ENCODE results near the gene FRMD5.
A peak's percentile ranks its signal among the peaks of the same experiment; 100 is the strongest.
"Not testable (repeated sequence)": the region's sequence is repeated elsewhere in the genome, so short reads cannot be mapped to it uniquely, and the experiment has no call there.

FRMD5 gene

GRCh38 chr15:44195151-44195740 lies at the start of gene FRMD5:
TSS of gene FRMD5 (minus strand) at chr15:44195271.
- peak; percentile 71 for DNase-seq

GRCh38 chr15:44243829-44244228 lies 48.8 kb upstream of the FRMD5 start:
- no peak for DNase-seq

DNA sequence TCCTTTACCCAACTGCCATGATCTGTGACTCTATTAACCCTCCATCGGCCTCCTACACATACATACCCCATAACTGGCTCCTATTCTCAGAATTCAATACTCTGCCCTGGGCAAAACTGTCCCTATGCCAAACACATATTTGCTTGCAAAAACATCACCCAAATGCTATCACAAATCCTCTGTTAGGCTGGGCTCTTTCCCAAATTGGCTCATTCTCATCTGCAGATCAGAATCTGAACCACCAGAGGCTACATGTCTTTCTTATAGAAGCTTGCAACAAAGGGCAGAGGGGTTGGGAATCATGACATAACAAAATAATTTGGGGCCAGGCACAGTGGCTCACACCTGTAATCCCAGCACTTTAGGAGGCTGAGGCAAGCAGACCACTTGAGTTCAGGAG lies 48.1 kb upstream of the FRMD5 start:
- no peak for DNase-seq

DNA sequence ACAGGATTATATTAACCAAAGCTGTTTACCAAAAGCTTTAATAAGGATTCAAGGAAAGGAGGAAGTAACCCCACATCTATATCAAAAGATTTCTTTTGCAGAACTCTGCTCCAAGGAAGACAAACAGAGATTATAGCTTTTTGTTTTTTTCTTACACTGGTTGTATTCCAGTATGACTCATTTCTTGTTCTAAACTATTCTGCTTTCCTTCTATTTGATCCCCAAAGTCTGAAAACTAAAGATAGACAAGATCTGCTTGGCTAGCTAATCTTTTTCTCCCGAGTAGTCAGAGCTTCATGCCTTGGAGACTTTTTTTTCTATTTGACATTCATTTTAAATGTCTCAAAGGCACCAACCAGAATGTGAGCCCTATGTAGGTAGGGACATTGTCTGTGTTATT lies 36.8 kb upstream of the FRMD5 start:
- DNase-seq: no peak

DNA sequence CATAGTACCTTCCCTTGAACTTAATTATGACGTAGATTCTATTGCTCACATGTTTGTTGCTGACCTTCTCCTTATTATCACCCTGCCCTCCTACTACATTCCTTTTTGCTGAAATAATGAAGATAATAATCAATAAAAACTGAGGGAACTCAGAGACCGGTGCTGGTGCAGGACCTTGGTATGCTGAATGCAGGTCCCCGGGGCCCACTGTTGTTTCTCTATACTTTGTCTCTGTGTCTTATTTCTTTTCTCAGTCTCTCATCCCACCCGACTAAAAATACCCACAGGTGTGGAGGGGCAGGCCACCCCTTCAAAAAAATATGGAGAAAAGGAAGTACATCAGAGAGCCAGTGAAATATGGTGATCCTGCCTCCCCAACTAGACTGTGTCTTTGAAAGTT lies 34.2 kb upstream of the FRMD5 start:
- not testable (repeated sequence) for DNase-seq

DNA sequence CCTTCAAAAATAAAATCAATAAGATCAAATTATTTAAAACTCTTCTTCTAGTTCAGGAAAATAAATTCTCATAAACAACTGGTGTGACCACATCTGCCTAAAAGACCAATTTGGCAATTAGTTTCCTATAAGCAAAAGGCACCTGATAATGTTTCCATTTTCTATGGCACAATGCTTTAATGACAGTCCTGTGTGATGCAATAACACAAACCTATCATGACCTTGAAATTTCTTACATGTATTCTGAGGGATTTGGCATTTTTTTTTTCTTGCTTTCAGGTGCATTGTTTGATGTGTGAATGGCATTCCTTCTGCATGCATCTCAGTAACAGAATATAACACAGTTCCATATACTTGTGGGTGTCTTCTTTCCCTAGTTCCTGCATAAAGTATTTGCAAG lies 32.5 kb upstream of the FRMD5 start:
- no peak for DNase-seq

DNA sequence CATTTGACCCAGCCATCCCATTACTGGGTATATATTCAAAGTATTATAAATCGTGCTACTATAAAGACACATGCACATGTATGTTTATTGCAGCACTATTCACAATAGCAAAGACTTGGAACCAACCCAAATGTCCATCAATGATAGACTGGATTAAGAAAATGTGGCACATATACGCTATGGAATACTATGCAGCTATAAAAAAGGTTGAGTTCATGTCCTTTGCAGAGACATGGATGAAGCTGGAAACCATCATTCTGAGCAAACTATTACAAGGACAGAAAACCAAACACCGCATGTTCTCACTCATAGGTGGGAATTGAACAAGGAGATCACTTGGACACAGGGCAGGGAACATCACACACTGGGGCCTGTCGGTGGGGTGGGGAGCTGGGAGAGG lies 31.9 kb upstream of the FRMD5 start:
- not testable (repeated sequence) for DNase-seq

- no peak for DNase-seq
These were observed 27.4 kb upstream of the FRMD5 start for GRCh38 chr15:44222478-44222877.

DNA sequence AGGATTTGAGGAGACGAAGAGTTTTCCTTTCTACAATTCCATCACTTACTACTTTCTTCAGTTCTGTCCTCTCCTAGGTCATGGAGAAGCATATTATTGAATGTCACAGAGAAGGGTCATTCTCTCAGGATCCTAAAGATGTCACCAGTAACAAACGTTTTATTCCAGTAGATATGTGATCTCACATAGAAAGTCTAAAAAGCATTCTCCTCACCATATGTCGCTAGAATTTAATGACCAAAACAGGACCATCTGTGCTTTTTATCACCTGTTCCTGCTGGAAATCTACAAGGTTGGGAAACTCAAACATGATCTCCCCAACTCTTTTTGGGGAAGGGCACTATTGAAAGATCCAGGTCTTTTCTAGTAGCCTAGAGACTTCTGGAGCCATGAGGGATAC lies 24.0 kb upstream of the FRMD5 start:
- no peak for DNase-seq

- no peak for DNase-seq
These were observed 21.9 kb upstream of the FRMD5 start for GRCh38 chr15:44216958-44217357.

DNA sequence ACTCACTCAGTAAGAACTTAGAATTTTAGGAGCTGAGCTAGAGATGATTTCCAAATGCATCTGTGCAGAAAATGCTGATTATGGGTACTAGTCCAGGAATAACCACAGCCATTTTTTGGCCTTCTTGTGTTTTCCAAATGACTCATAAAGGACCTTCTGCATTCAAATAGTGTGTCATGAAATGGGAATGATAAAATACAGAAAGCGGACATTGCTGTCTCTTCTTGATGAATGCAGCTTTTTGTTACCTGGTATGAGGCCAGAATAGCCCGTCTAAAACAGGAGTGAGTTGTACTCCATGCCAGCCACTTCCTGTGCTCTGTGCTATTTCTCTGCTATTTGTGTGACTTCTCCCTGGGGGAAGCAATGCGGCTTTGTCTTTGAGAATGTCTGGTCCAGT lies 20.5 kb upstream of the FRMD5 start:
- no peak for DNase-seq

- no peak for DNase-seq
These were observed 13.9 kb upstream of the FRMD5 start for GRCh38 chr15:44208956-44209355.

- DNase-seq: no peak
These were observed 12.6 kb upstream of the FRMD5 start for GRCh38 chr15:44207643-44208042.

- DNase-seq: no peak
These were observed 4.3 kb upstream of the FRMD5 start for GRCh38 chr15:44199393-44199792.

- DNase-seq: peak; percentile 71
These were observed 534 bp downstream of the FRMD5 start for GRCh38 chr15:44194323-44195150.

DNA sequence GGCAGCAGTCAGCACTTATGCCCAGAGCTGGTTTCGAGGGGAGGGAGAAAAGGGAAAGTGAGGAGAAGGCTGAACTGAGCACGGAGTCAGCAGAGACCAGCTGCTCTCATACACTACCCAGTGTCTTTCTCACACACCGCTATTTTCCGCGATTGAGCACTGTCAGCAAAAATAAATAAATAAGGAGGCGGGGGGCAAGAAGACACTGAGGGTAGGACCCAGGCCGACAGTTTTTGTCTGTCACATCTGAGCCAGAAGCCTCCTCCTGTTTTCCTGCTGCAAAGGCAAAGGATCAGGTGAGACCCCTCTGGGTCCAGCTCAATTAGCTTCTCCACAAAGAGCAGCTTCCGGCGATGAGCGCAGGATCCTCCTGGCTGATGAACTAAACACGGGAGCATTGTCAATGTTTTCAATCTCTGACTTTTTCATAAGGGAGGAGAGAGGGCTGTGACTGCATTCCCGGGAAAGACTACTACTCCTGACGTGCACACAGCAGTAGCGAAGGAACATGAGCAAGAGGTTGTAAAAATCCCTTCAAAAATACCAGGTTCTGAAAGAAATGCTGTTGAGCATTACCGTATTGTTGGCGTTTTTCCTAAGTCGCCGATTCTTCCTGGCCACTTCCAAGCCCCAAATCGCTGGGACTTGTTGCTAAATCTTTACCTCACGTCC lies 1.3 kb downstream of the FRMD5 start:
- no peak for DNase-seq

DNA sequence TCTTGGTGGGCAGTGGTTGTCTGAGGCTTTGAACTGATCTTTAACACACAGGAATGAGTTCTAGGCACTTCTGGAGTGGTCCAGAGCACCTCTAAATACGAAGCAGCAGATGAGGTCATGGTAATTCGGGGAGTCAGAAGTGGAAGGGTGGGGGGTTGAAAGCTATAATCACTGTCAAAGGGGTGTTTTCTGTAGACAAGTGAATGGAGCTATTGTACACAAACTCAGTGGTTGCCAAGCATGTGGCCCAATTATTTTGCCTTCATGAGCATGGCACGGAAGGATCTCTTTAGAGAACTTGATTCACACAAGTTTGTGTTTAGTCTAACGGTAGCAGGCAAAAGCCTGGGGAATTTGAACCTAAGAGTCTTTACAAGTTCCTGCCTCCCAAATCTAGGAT lies 6.3 kb downstream of the FRMD5 start:
- DNase-seq: no peak

- DNase-seq: no peak
These were observed 8.4 kb downstream of the FRMD5 start for GRCh38 chr15:44186705-44187104.

DNA sequence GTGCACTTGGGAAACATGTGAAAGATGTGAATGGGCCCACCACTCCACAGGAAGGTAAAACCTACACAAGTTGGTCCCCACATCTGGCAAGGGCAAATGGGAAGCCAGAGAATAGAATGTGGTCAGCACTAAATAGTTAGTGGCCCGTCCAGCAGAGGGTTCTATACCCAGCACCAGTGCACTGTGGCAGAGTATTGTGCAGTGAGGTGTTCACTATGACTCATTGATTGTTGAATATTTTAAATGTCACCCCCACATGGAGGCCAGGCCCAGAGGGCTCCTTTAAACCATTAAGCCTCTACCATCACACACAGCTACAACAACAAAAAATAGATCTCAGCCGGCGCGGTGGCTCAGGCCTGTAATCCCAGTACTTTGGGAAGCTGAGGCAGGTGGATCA lies 11.7 kb downstream of the FRMD5 start:
- no peak for DNase-seq

DNA sequence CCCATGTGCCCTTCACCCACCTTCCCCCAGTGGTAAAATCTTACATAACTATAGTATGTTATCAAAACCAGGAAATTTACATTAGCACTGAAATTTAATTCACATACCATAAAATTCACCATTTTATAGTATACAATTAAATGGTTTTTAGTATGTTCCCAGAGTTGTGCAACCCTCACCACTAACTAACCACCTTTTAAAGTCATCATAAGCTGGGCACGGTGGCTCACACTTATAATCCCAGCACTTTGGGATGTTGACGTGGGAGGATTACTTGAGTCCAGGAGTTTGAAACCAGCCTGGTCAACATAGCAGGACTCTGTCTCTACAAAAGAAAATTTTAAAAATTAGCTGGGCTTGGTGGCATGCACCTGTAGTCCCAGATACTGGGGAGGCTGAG lies 13.7 kb downstream of the FRMD5 start:
- no peak for DNase-seq

GRCh38 chr15:44177139-44177538 lies 17.9 kb downstream of the FRMD5 start:
- DNase-seq: no peak

- DNase-seq: no peak
These were observed 21.3 kb downstream of the FRMD5 start for GRCh38 chr15:44173813-44174212.

GRCh38 chr15:44163370-44163769 lies 31.7 kb downstream of the FRMD5 start:
- no peak for DNase-seq

DNA sequence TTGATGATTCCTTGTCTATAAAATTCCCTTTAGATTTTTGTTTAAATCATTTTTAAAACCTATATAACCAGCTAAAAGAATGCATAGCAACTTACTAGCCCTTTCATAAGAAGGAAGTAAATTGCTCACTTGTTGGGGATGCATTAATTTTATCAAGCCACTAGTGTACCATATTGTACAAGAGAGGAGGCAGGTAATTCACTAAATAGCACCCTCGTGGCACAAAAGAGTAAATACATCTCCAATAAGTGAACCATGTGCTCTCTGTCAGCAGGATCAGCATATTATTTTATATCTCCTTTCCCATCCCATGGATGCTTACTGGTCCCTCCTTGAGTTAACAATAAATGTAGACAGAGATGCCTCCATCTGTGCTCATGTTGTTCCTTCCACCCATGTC lies 34.3 kb downstream of the FRMD5 start:
- DNase-seq: no peak

Measured in hematopoietic multipotent progenitor cell treated with erythropoietin and hydrocortisone succinate and interleukin-3 and kit ligand, for 8 days (in vitro differentiated cells).